Measurements from ENCODE around the gene BYSL. TPM values are rescaled to one million over a fixed set of nuclear protein-coding genes. Genes with fewer than 3 reads are reported as not detected.

Gene BYSL
- total RNA-seq, 1 donor from 2014 or later, result 17.4 TPM

DNA sequence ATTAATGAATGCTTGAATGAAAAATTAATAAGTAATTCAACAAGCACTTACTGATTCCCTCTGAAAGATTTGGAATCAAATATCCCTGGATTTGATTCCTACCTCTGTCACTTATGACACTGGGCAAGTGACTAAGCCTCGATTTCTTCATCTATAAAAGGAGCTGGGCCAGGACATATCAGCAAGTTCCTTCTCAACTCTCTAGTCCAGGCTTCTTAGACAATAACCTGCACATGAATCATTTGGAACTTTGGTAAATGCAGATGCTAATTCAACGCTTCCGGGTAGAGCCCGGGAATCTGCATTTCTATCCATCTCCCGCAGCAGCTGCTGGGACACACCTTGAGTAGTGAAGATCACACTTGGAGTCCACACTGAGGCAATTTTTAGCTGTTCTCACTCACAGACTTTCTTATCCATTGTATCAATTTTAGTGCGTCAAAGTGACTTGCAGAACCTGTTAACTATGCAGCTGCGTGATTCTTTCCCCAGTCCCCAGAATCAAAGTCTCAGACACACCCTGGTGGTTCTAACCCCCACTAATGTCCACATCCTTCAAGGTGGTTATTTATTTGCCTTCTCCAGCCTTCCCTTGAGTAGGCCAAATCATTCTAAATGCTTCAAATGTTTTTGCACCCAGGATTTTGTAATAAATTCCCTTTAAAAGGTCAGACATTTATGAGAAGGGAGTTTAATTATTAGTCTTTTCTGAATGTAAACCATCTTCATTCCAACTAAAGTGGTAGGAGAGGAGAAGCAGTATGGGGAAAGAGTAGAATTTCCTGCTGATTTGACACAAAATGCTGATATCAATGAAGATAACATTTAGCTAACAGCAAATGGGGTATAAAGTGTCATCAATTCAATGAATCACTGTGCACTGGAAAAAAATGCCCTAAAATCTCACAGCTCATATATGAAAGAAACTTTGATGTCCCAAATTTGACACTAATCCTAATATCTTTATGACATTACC, 46.3 kb downstream of the BYSL start:
- no peak for TF ChIP-seq CTCF (IDR thresholded peaks at IDR 0.05)
- Mint-ChIP-seq H3K36me3 (ENCODE audit: low read depth) (no peaks in the 10 kb centered on the region), H3K4me3 (ENCODE audit: unreplicated experiment) (no peak overlapping the region), H3K27ac (ENCODE audit: unreplicated experiment) (peak overlapping the region; percentile 56), H3K4me1 (ENCODE audit: low read depth) (peaks cover 31% of the 10 kb centered on the region), H3K9me3 (ENCODE audit: low read depth) (no peaks in the 10 kb centered on the region), H3K27me3 (ENCODE audit: low read depth) (no peaks in the 10 kb centered on the region)
- no peak for DNase-seq (ENCODE audit: low spot score)

DNA sequence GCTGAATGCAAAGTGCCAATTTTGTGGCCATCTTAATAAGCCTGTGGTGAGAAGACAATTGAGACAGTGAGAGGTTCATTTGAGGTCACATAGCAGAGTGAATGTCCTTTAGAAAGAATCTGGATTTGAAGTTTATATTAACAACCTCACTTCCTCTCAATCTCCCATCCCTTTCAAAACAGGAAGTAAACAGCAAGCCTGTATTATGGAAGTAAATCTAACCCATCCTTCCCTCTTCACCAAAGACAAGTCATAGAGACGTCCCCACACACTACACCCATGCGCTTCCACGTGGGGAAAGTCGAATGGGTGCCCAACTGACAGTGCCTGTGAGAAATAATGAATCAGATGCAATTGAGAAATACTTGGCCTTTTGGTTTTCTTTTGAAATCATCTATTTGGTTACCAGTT, 49.1 kb downstream of the BYSL start:
- no peaks in the 10 kb centered on the region for H3K36me3 Mint-ChIP-seq (ENCODE audit: low read depth)
- H3K4me1 Mint-ChIP-seq (ENCODE audit: low read depth), result peaks cover 33% of the 10 kb centered on the region
- no peak overlapping the region for H3K4me3 Mint-ChIP-seq (ENCODE audit: unreplicated experiment)
- H3K27ac Mint-ChIP-seq (ENCODE audit: unreplicated experiment), result no peak overlapping the region
- H3K9me3 Mint-ChIP-seq (ENCODE audit: low read depth), result no peaks in the 10 kb centered on the region
- no peak for DNase-seq (ENCODE audit: low spot score)
- no peaks in the 10 kb centered on the region for H3K27me3 Mint-ChIP-seq (ENCODE audit: low read depth)
- no peak for TF ChIP-seq CTCF (IDR thresholded peaks at IDR 0.05)

DNA sequence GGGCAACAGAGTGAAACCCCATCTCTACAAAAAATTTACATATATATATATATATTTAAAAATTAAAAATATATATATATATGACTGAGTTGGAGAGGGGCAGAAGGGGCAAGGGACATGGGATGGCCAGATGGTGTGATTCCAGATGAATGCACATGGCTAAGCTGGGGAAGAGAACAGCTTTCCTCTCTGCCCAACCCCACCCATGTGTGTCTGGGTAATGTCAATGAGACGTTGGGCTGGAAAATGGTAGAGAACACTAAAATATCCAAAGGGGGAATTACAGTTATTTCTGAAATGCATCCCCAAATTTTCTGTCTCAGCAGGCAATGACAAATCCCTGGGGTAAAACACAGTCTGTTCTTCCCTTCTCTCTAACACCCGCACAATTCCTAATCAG, 51.5 kb downstream of the BYSL start:
- H3K36me3 Mint-ChIP-seq (ENCODE audit: low read depth), result no peaks in the 10 kb centered on the region
- DNase-seq (ENCODE audit: low spot score), result no peak
- H3K9me3 Mint-ChIP-seq (ENCODE audit: low read depth), result no peaks in the 10 kb centered on the region
- no peaks in the 10 kb centered on the region for H3K27me3 Mint-ChIP-seq (ENCODE audit: low read depth)
- TF ChIP-seq CTCF (IDR thresholded peaks at IDR 0.05), result no peak
- H3K27ac Mint-ChIP-seq (ENCODE audit: unreplicated experiment), result no peak overlapping the region
- peaks cover 25% of the 10 kb centered on the region for H3K4me1 Mint-ChIP-seq (ENCODE audit: low read depth)
- no peak overlapping the region for H3K4me3 Mint-ChIP-seq (ENCODE audit: unreplicated experiment)

DNA sequence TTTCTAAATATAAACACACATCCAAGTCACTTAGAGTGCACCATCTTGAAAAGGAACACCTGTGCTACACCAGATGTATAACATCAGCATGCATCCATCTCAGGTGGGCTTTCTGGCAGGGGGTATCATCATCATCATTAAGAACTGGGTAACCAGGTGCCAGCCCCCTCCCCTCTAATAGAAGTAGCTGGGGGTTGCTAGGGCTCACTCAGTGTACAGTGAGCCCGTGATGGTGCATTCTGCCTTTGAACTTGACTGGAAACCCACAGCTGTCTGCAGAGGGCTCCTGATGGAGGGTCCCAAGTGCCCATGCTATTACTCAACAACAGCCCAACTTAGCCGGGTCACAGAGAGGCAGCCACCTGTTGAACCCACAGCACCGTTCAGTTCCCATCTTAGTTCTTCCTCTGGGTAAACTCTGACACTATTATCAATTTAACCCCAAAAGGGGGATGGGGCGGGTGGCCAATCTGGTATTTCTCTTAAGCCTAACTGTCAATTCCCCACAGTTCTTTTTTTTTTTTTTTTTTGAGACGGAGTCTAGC, 53.1 kb downstream of the BYSL start:
- Mint-ChIP-seq H3K4me1 (ENCODE audit: low read depth) (peaks cover 22% of the 10 kb centered on the region), H3K9me3 (ENCODE audit: low read depth) (no peaks in the 10 kb centered on the region), H3K27ac (ENCODE audit: unreplicated experiment) (no peak overlapping the region), H3K36me3 (ENCODE audit: low read depth) (no peaks in the 10 kb centered on the region), H3K27me3 (ENCODE audit: low read depth) (no peaks in the 10 kb centered on the region), H3K4me3 (ENCODE audit: unreplicated experiment) (no peak overlapping the region)
- no peak for TF ChIP-seq CTCF (IDR thresholded peaks at IDR 0.05)
- no peak for DNase-seq (ENCODE audit: low spot score)

GRCh38 chr6:41975276-41975675, 54.0 kb downstream of the BYSL start:
- Mint-ChIP-seq H3K36me3 (ENCODE audit: low read depth) (no peaks in the 10 kb centered on the region), H3K9me3 (ENCODE audit: low read depth) (no peaks in the 10 kb centered on the region), H3K4me3 (ENCODE audit: unreplicated experiment) (no peak overlapping the region), H3K27me3 (ENCODE audit: low read depth) (no peaks in the 10 kb centered on the region), H3K27ac (ENCODE audit: unreplicated experiment) (no peak overlapping the region), H3K4me1 (ENCODE audit: low read depth) (peaks cover 22% of the 10 kb centered on the region)
- no peak for TF ChIP-seq CTCF (IDR thresholded peaks at IDR 0.05)
- DNase-seq (ENCODE audit: low spot score), result no peak

All from chondrocyte (in vitro differentiated cells).